Kidney (tissue), 14 donors: Measurements from ENCODE around the gene PDE9A. TPM values are rescaled to one million over a fixed set of nuclear protein-coding genes. Genes with fewer than 3 reads are reported as not detected.

Experiments
- DNase-seq, 5 donors: peaks; one replicate each; pipeline ENCODE4 v3.0.0-alpha.2; 2013 to 2020
- FAIRE-seq: peaks from 2 replicates; lab custom pipeline; 2012; peaks lifted over from hg19 to GRCh38; lab: Jason Lieb, UNC
- H3K27ac ChIP-seq, 2 donors: one replicate each; pipeline ENCODE4 v1.7.0; 2013; ENCODE audit warnings: low read depth in 2 of 2, low read length in 2 of 2, inconsistent platforms in 1 of 2
- H3K27me3 ChIP-seq: one replicate; pipeline ENCODE4 v1.7.1; 2013; ENCODE audit warnings: low read length, inconsistent platforms; ENCODE audit not compliant: control insufficient read depth, insufficient read depth
- H3K36me3 ChIP-seq, 3 donors: one replicate each; pipeline versions ENCODE4 v1.7.0 to v1.7.1; 2013; ENCODE audit warnings: low read length in 3 of 3, control low read depth in 1 of 3, inconsistent platforms in 1 of 3; ENCODE audit not compliant: insufficient read depth in 3 of 3, control insufficient read depth in 2 of 3
- H3K4me1 ChIP-seq, 3 donors: one replicate each; pipeline versions ENCODE4 v1.7.0 to v1.7.1; 2013; ENCODE audit warnings: low read length in 3 of 3, inconsistent platforms in 1 of 3, low read depth in 1 of 3; ENCODE audit not compliant: control insufficient read depth in 2 of 3, insufficient read depth in 2 of 3
- H3K4me3 ChIP-seq, 3 donors: one replicate each; pipeline versions ENCODE4 v1.7.0 to v1.8.1; 2013; ENCODE audit warnings: low read length in 3 of 3, control low read depth in 1 of 3, inconsistent platforms in 1 of 3
- H3K9ac ChIP-seq, 3 donors: one replicate each; pipeline versions ENCODE4 v1.7.0 to v1.7.1; 2013; ENCODE audit warnings: low read length in 3 of 3, control low read depth in 1 of 3, inconsistent platforms in 1 of 3
- H3K9me3 ChIP-seq, 3 donors: one replicate each; pipeline versions ENCODE4 v1.7.0 to v1.7.1; 2013; ENCODE audit warnings: low read length in 3 of 3, control low read depth in 1 of 3, inconsistent platforms in 1 of 3; ENCODE audit not compliant: control insufficient read depth in 2 of 3, insufficient read depth in 1 of 3
- intact Hi-C: fragments of 100-400 bp; cut with DNase I; formaldehyde crosslinking; loops from one replicate; pipeline ENCODE4 v1.11.1; 2022
- polyA plus RNA-seq: library from polyadenylated mRNA; stranded (reverse); fragments of 350-450 nt; fragmentation: Illumina TruSeq; extraction: RNeasy Lipid Tissue Mini Kit (QIAGEN cat#74804); gene quantifications from one replicate; pipeline ENCODE4 v1.2.3, GENCODE V29; 2014; ENCODE audit warnings: low read depth, low replicate concordance; ENCODE audit not compliant: insufficient read depth
- total RNA-seq: library from RNA; stranded (reverse); fragmentation: NEBNext Ultra II Directional; extraction: Animal tissue kit (Norgen Biotek cat#: 25700); gene quantifications from one replicate; pipeline ENCODE4 v1.2.1, GENCODE V29; 2021
- TF ChIP-seq, protein P1 (sequence below): IDR thresholded peaks from 3 replicates; pipeline ENCODE4 v1.5.1; 2012; ENCODE audit warnings: mild to moderate bottlenecking, moderate library complexity, borderline replicate concordance; ENCODE audit not compliant: insufficient read depth; ENCODE audit errors: extremely low read depth
- donor health status: control.
- donor health status: control.
- donor health status: control.
- donor health status: control.
- donor health status: control.
- donor health status: DM: yes; HTN: yes; CAD: no.
- donor health status: Normal renal cell carcinoma (clear cell type).

Gene PDE9A
- total and polyA plus RNA-seq, 2 donors from 2014 or later, result 30.1 to 39.0 TPM

DNA sequence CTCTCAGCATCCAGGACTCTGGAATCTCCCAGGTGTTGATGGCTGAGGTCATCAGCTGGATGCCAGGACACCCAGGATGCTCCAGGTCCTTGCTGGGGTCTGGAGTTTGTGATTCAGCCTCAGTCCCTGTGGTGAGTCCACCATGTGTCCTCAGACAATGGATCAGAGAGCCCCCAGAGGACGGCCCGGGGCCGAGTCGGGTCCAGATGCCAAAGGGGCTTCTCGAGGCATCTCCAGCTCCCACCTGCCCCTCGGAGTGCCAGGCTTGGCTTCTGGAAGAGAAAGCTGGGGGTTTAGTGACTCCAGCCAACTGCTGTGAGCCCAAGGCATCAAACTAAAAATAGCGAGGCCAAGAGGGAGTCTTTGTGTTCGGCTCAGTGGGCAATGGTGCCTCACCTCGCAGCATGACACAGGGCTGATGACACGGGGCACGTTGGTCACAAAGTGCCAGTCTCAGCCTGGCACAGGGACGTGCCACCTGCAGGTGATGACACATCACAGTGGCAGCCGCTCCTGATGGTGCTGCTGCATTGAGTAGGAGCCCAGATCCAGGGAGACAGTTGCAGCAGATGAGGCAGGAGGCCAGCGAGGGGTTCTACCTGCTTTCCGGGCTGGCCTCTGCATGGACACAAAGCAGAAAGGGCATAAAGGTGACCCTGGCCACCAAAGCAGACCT lies 10.6 kb downstream of the PDE9A start:
- intact Hi-C loops, result no loop called here
- peaks cover 0 to 9% (median 4%) of the 10 kb centered on the region in 3 donors for H3K36me3 ChIP-seq
- H3K9me3 ChIP-seq, result peaks cover 0 to 2% (median 0%) of the 10 kb centered on the region in 3 donors
- H3K27me3 ChIP-seq, result no peaks in the 10 kb centered on the region
- FAIRE-seq (no peak), DNase-seq (no peak)
- no peaks in the 10 kb centered on the region for H3K4me1 ChIP-seq
- H3K27ac ChIP-seq, result no peak overlapping the region
- no peak overlapping the region for H3K4me3 ChIP-seq
- no peak overlapping the region for H3K9ac ChIP-seq
- TF ChIP-seq, protein P1, sequence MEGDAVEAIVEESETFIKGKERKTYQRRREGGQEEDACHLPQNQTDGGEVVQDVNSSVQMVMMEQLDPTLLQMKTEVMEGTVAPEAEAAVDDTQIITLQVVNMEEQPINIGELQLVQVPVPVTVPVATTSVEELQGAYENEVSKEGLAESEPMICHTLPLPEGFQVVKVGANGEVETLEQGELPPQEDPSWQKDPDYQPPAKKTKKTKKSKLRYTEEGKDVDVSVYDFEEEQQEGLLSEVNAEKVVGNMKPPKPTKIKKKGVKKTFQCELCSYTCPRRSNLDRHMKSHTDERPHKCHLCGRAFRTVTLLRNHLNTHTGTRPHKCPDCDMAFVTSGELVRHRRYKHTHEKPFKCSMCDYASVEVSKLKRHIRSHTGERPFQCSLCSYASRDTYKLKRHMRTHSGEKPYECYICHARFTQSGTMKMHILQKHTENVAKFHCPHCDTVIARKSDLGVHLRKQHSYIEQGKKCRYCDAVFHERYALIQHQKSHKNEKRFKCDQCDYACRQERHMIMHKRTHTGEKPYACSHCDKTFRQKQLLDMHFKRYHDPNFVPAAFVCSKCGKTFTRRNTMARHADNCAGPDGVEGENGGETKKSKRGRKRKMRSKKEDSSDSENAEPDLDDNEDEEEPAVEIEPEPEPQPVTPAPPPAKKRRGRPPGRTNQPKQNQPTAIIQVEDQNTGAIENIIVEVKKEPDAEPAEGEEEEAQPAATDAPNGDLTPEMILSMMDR, result no peak

GRCh38 chr21:42664614-42665013 lies 11.2 kb downstream of the PDE9A start:
- TF ChIP-seq, protein P1, result no peak
- Histone ChIP-seq H3K9ac (no peak overlapping the region), H3K9me3 (peaks cover 0 to 2% (median 0%) of the 10 kb centered on the region in 3 donors), H3K4me1 (no peaks in the 10 kb centered on the region), H3K36me3 (peaks cover 2 to 9% (median 4%) of the 10 kb centered on the region in 3 donors), H3K27me3 (no peaks in the 10 kb centered on the region), H3K27ac (no peak overlapping the region), H3K4me3 (no peak overlapping the region)
- no peak for DNase-seq
- no peak for FAIRE-seq
- intact Hi-C loops, result no loop called here

DNA sequence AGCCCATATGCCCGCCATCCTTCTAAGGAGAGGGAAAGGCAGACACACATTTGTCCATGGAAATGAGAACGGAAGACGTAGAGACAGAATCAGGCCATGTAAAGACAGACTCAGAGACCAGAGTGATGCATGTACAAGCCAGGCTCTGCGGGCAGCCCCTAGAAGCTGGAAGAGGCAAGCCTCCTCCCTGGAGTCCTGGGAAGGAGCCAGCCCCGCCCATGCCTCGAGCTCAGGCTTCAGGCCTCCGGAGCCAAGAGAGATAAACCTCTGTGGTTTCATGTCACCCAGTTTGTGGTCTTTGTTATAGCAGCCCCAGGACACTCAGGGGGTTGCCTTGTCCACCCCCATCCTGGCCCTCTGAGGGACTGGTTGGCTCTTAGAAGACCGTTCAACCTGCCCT lies 11.6 kb downstream of the PDE9A start:
- H3K27ac ChIP-seq, result no peak overlapping the region

More for the DNA sequence above, 11.6 kb downstream of the PDE9A start:
- Histone ChIP-seq H3K4me1 (no peaks in the 10 kb centered on the region), H3K4me3 (no peak overlapping the region), H3K27me3 (no peaks in the 10 kb centered on the region), H3K9ac (no peak overlapping the region), H3K36me3 (peaks cover 6 to 12% (median 7%) of the 10 kb centered on the region in 3 donors), H3K9me3 (peaks cover 0 to 3% (median 0%) of the 10 kb centered on the region in 3 donors)
- TF ChIP-seq, protein P1, result no peak
- DNase-seq, result no peak
- no peak for FAIRE-seq
- intact Hi-C loops, result no loop called here
